ENCODE data around the gene RIMS1.

RIMS1 gene

DNA sequence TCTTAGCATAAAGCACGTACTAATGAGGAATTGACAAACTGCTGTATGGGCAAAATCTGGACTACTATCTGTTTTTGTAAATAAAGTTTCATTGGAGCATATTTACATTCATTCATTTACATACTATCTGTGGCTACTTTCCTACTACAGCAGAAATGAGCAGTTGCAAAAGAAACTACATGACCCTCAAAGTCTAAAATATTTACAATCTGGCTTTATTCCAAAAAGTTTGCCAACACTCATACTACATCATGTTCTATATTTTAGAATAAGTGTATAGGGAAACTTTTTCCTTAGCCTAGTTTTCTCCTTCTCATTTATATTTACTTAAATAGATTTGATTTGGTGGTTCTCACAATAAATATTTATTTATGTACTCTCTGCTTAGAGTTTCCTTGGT lies 208.2 kb downstream of the RIMS1 start:
- ATAC-seq = no peak
- no peak for TF ChIP-seq BACH2 (CRISPR knock-in tag; IDR thresholded peaks at IDR 0.05; ENCODE audit: borderline replicate concordance)
- TF ChIP-seq ZC3H10 (CRISPR knock-in tag; IDR thresholded peaks at IDR 0.05) = no peak
- TF ChIP-seq ESRRG (CRISPR knock-in tag; IDR thresholded peaks at IDR 0.05) = no peak
- TF ChIP-seq SNAI2 (CRISPR knock-in tag; IDR thresholded peaks at IDR 0.05) = no peak
- TF ChIP-seq TCF4 (CRISPR knock-in tag; IDR thresholded peaks at IDR 0.05; ENCODE audit: borderline replicate concordance) = no peak
- TF ChIP-seq ZNF70 (CRISPR knock-in tag; IDR thresholded peaks at IDR 0.05) = no peak
- TF ChIP-seq GLIS3 (CRISPR knock-in tag; IDR thresholded peaks at IDR 0.05) = no peak
- no peak for TF ChIP-seq CSRNP3 (CRISPR knock-in tag; IDR thresholded peaks at IDR 0.05)
- TF ChIP-seq ZNF8 (CRISPR knock-in tag; IDR thresholded peaks at IDR 0.05) = no peak
- TF ChIP-seq, protein P1, sequence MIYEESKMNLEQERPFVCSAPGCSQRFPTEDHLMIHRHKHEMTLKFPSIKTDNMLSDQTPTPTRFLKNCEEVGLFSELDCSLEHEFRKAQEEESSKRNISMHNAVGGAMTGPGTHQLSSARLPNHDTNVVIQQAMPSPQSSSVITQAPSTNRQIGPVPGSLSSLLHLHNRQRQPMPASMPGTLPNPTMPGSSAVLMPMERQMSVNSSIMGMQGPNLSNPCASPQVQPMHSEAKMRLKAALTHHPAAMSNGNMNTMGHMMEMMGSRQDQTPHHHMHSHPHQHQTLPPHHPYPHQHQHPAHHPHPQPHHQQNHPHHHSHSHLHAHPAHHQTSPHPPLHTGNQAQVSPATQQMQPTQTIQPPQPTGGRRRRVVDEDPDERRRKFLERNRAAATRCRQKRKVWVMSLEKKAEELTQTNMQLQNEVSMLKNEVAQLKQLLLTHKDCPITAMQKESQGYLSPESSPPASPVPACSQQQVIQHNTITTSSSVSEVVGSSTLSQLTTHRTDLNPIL (CRISPR knock-in tag; IDR thresholded peaks at IDR 0.05; ENCODE audit: low read depth) = no peak
- no peak for TF ChIP-seq ZFP3 (CRISPR knock-in tag; IDR thresholded peaks at IDR 0.05)
- TF ChIP-seq PPARA (CRISPR knock-in tag; IDR thresholded peaks at IDR 0.05; ENCODE audit: borderline replicate concordance) = no peak
- TF ChIP-seq ZNF565 (CRISPR knock-in tag; conservative IDR thresholded peaks at IDR 0.05; ENCODE audit: low read depth) = no peak
- no peak for TF ChIP-seq ARNTL (CRISPR knock-in tag; IDR thresholded peaks at IDR 0.05; ENCODE audit: borderline replicate concordance, low read depth)
- no peak for TF ChIP-seq OSR1 (CRISPR knock-in tag; IDR thresholded peaks at IDR 0.05)

DNA sequence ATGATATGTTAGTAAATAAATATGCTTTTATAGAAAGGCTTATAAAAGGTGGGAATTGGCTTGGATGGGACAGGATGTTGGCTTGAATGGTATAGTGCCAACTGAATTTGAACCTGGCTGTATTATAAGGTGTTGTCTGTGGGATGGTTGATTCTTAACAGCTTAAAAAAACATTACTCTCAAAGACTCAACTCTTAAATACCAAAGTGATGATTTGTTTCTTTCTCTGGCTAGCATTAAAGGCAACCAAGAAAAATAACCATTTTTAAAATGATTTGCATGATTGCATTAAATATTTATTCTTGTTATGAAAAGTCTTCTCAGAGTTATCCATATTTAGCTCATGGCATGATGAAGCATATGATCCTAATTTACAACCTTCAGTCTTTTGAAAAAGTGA lies 216.2 kb downstream of the RIMS1 start:
- ATAC-seq = no peak

GRCh38 chr6:72111611-72112010 lies 225.3 kb downstream of the RIMS1 start:
- TF ChIP-seq ZNF70 (CRISPR knock-in tag; IDR thresholded peaks at IDR 0.05) = no peak
- TF ChIP-seq CSRNP3 (CRISPR knock-in tag; IDR thresholded peaks at IDR 0.05) = no peak
- no peak for TF ChIP-seq ZNF565 (CRISPR knock-in tag; conservative IDR thresholded peaks at IDR 0.05; ENCODE audit: low read depth)
- no peak for TF ChIP-seq ZC3H10 (CRISPR knock-in tag; IDR thresholded peaks at IDR 0.05)
- TF ChIP-seq BACH2 (CRISPR knock-in tag; IDR thresholded peaks at IDR 0.05; ENCODE audit: borderline replicate concordance) = no peak
- TF ChIP-seq GLIS3 (CRISPR knock-in tag; IDR thresholded peaks at IDR 0.05) = no peak
- no peak for TF ChIP-seq ESRRG (CRISPR knock-in tag; IDR thresholded peaks at IDR 0.05)
- TF ChIP-seq RARB (CRISPR knock-in tag; IDR thresholded peaks at IDR 0.05) = no peak
- TF ChIP-seq TCF4 (CRISPR knock-in tag; IDR thresholded peaks at IDR 0.05; ENCODE audit: borderline replicate concordance) = no peak
- TF ChIP-seq ZNF8 (CRISPR knock-in tag; IDR thresholded peaks at IDR 0.05) = no peak
- no peak for TF ChIP-seq TOX (CRISPR knock-in tag; IDR thresholded peaks at IDR 0.05; ENCODE audit: borderline replicate concordance)
- TF ChIP-seq, protein P1 (CRISPR knock-in tag; IDR thresholded peaks at IDR 0.05; ENCODE audit: low read depth) = no peak
- TF ChIP-seq ZFP30 (CRISPR knock-in tag; IDR thresholded peaks at IDR 0.05) = no peak
- TF ChIP-seq, protein P2, sequence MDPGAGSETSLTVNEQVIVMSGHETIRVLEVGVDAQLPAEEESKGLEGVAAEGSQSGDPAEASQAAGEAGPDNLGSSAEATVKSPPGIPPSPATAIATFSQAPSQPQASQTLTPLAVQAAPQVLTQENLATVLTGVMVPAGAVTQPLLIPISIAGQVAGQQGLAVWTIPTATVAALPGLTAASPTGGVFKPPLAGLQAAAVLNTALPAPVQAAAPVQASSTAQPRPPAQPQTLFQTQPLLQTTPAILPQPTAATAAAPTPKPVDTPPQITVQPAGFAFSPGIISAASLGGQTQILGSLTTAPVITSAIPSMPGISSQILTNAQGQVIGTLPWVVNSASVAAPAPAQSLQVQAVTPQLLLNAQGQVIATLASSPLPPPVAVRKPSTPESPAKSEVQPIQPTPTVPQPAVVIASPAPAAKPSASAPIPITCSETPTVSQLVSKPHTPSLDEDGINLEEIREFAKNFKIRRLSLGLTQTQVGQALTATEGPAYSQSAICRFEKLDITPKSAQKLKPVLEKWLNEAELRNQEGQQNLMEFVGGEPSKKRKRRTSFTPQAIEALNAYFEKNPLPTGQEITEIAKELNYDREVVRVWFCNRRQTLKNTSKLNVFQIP (CRISPR knock-in tag; IDR thresholded peaks at IDR 0.05; ENCODE audit: borderline replicate concordance, low read depth) = no peak
- ATAC-seq = no peak

More for the DNA sequence above, 216.2 kb downstream of the RIMS1 start:
- TF ChIP-seq, protein P1 (CRISPR knock-in tag; IDR thresholded peaks at IDR 0.05; ENCODE audit: low read depth) = no peak
- TF ChIP-seq TOX (CRISPR knock-in tag; IDR thresholded peaks at IDR 0.05; ENCODE audit: borderline replicate concordance) (no peak), GLIS3 (CRISPR knock-in tag; IDR thresholded peaks at IDR 0.05) (no peak)
- TF ChIP-seq, protein P2 (CRISPR knock-in tag; IDR thresholded peaks at IDR 0.05; ENCODE audit: borderline replicate concordance, low read depth) = no peak
